LNCAP (cell line): Measurements from ENCODE around the gene CYLD.

Experiments
- CTCF ChIP-seq: fragments of 450-650 bp; IDR thresholded peaks from 2 replicates; pipeline ENCODE4 v1.5.1; 2017; ENCODE audit warnings: mild to moderate bottlenecking

Gene CYLD

GRCh38 chr16:50776037-50776436 lies 34.2 kb downstream of the CYLD start:
- no peak for TF ChIP-seq CTCF

- no peak for TF ChIP-seq CTCF
Observed at GRCh38 chr16:50778284-50779163, 36.6 kb downstream of the CYLD start.

- no peak for TF ChIP-seq CTCF
Observed at GRCh38 chr16:50781043-50781442, 39.2 kb downstream of the CYLD start.

- no peak for TF ChIP-seq CTCF
Observed at GRCh38 chr16:50781518-50781917, 39.6 kb downstream of the CYLD start.

- TF ChIP-seq CTCF, result no peak
Observed at GRCh38 chr16:50789757-50790156, 47.9 kb downstream of the CYLD start.

- no peak for TF ChIP-seq CTCF
Observed at GRCh38 chr16:50791522-50791921, 49.6 kb downstream of the CYLD start.

GRCh38 chr16:50796829-50797228 lies 54.9 kb downstream of the CYLD start:
- TF ChIP-seq CTCF, result no peak

GRCh38 chr16:50797456-50797855 lies 55.6 kb downstream of the CYLD start:
- TF ChIP-seq CTCF, result no peak
